ENCODE measurements around the gene SLC34A1.

SLC34A1 gene

GRCh38 chr5:177365845-177366527 is 18.2 kb upstream of the SLC34A1 start:
- H3K36me3 ChIP-seq, result no peaks in the 10 kb centered on the region
- TF ChIP-seq CTCF (IDR thresholded peaks at IDR 0.05; ENCODE audit: low read depth, low read length), result no peak
- H3K9me3 ChIP-seq, result no peaks in the 10 kb centered on the region
- H3K4me3 ChIP-seq (ENCODE audit: low read depth, low read length), result peak overlapping the region; percentile 66; the same call in 1 of the 2 replicates
- peaks cover 7% of the 10 kb centered on the region for H3K4me1 ChIP-seq
- DNase-seq, result no peak
- no peaks in the 10 kb centered on the region for H3K27me3 ChIP-seq

DNA sequence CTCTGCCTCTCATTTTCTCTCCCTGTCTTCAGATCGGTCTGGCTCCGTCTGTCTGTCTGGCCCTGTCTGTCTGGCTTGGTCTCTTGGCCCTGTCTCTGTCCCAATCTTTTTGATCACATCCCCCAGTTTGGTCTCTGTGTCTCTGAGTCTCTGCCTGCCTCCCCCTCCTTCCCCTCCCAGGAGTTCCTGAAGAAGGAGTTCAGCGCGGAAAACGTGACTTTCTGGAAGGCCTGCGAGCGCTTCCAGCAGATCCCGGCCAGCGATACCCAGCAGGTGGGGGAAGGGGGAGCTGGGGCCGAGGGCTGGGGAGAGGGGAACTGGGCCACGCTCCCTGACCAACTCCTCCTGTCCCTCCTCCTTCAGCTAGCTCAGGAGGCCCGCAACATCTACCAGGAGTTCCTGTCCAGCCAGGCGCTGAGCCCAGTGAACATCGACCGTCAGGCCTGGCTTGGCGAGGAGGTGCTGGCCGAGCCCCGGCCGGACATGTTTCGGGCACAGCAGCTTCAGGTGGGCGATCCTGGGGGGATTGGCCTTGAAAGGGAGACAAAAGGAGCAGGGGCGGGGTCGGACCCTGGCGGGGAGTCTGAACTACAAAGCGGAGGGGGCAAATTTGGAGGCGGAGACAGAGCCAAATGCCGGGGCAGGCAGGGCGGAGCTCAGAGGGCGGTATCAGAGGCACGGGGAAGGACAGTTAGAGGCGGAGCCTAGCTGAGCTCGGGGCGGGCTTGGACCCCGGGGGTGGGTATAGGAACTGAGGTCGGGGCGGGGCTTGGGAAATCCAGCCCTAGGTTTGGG is 17.5 kb upstream of the SLC34A1 start:
- Histone ChIP-seq H3K27me3 (no peaks in the 10 kb centered on the region), H3K4me1 (peaks cover 7% of the 10 kb centered on the region), H3K36me3 (no peaks in the 10 kb centered on the region), H3K9me3 (no peaks in the 10 kb centered on the region), H3K4me3 (ENCODE audit: low read depth, low read length) (peak overlapping the region; percentile 66)
- TF ChIP-seq CTCF (IDR thresholded peaks at IDR 0.05; ENCODE audit: low read depth, low read length), result no peak
- DNase-seq, result peak; percentile 96

GRCh38 chr5:177367323-177367848 is 16.8 kb upstream of the SLC34A1 start:
- peak overlapping the region; percentile 66 for H3K4me3 ChIP-seq (ENCODE audit: low read depth, low read length)

DNA sequence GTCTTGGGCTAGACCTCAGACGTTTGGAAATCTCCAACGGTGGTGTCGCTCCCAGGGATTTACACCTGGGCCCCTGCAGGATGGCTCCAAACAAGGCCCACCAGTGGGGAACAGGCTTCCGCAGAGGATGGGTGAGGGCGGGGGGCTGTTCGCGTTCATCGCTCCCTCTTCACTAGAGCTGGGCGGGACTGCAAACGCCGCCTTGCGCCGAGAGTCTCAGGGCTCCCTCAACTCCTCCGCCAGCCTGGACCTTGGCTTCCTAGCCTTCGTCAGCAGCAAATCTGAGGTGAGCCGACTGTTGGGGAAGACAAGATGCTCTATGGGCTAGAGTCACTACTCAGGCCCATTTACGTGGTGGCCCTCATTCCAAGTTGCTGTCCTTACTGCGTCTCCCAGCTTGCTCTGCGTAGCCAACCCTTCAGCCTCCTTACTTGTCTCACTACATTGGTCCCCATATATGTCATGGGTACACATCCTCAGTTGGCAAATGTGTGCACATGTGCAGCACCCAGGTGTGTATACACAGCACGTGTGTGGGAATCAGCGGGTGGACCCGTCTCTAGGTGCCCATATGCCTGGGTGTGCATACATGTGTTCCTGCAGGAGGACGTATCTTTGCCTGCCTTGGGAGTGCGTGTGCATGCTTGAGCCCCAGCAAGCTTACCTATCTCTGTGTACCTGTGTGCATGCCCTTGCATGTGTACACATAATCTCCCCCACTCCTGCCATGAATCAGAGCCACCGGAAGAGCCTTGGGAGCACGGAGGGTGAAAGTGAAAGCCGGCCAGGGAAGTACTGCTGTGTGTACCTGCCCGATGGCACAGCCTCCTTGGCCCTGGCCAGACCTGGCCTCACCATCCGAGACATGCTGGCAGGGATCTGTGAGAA is 16.0 kb upstream of the SLC34A1 start:
- TF ChIP-seq CTCF (IDR thresholded peaks at IDR 0.05; ENCODE audit: low read depth, low read length), result no peak
- no peaks in the 10 kb centered on the region for H3K27me3 ChIP-seq
- H3K4me1 ChIP-seq, result peaks cover 7% of the 10 kb centered on the region
- no peak for DNase-seq
- H3K4me3 ChIP-seq (ENCODE audit: low read depth, low read length), result no peak overlapping the region
- H3K36me3 ChIP-seq, result no peaks in the 10 kb centered on the region
- H3K9me3 ChIP-seq, result no peaks in the 10 kb centered on the region

More at GRCh38 chr5:177367323-177367848, 16.8 kb upstream of the SLC34A1 start:
- Histone ChIP-seq H3K4me1 (peaks cover 7% of the 10 kb centered on the region), H3K27me3 (no peaks in the 10 kb centered on the region), H3K9me3 (no peaks in the 10 kb centered on the region), H3K36me3 (no peaks in the 10 kb centered on the region)
- DNase-seq, result no peak
- TF ChIP-seq CTCF (IDR thresholded peaks at IDR 0.05; ENCODE audit: low read depth, low read length), result peak; percentile 2; the same call in 1 of the 2 replicates

GRCh38 chr5:177368869-177369644 is 15.2 kb upstream of the SLC34A1 start:
- Histone ChIP-seq H3K4me1 (peaks cover 7% of the 10 kb centered on the region), H3K36me3 (no peaks in the 10 kb centered on the region), H3K9me3 (no peaks in the 10 kb centered on the region), H3K27me3 (no peaks in the 10 kb centered on the region), H3K4me3 (ENCODE audit: low read depth, low read length) (no peak overlapping the region)
- peak; percentile 58 for DNase-seq
- TF ChIP-seq CTCF (IDR thresholded peaks at IDR 0.05; ENCODE audit: low read depth, low read length), result peak; percentile 75
